CD4-positive, alpha-beta T cell treated with Interleukin-4 for 1 hour (primary cell): ENCODE data around the gene MCTP1.

Experiments
- DNase-seq, 2 donors: peaks; one replicate each; pipeline ENCODE4 v3.0.0-alpha.2; 2020 to 2022

MCTP1 gene

DNA sequence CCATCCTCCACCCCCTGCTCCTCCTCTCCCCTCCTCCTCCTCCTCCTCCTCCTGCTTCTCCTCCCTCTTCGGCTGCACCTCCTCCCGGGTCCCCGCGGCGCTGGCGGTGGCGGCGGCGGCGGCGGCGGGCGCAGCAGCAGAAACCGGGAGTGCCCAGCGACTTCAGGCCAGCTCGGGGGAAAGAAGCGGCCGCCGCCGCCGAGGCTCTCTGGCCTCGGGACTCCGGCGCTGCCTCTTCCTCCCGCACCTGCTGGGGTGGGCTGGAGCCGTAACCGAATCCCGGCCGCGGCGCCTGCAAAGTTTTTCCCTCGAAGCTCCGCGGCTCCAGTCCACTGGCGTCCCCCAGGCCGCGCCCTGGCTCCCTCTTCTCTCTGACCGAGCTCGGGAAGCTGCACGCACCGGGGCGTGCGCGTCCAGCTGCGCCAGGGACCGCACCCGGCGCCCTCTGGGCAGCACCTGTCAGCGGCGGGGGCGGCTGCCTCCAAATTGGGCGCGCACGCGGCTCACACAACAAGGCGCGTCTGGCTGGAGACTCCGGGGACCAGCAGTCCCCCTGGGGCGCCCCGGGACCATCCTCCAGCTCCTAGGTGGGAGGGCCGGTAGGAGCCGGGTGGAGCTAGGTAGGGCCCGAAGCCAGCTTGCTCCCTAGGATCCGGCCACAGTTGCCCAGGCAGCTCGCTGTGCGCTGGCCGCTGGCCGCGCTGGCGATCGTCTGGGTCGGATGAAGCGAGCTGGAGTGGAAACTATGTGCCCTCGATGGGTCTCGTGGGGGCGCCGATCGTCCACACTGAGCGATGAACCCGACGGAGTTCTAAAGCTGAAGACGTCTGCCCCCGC lies at the start of gene MCTP1:
TSS of gene MCTP1 (minus strand) at position 523 of the 837 bp plus-strand sequence.
- no peak for DNase-seq

DNA sequence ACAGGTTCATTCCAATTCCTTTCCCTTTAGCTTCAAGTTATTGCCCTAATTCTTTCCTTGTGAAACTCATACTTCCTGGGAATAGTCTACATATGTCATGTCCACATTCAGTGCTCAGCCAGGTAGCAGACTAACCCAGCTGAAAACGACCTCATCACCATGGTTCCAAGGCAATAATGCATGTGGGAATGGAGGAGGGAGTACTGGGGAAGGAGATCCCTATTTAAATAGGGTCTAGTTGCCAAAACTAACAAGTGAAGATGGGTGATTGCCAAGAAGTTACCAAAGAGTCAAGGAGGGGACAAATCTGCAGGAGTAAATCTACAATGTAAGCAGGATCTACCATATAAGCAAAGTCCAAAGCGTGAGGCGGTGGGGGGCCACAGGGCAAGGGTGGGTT lies 47.3 kb upstream of the MCTP1 start:
- no peak for DNase-seq

- no peak for DNase-seq
Measured at GRCh38 chr5:95331358-95331757, 46.5 kb upstream of the MCTP1 start.

GRCh38 chr5:95327211-95327610 lies 42.3 kb upstream of the MCTP1 start:
- DNase-seq, result no peak

- no peak for DNase-seq
Measured at GRCh38 chr5:95317687-95318086, 32.8 kb upstream of the MCTP1 start.

DNA sequence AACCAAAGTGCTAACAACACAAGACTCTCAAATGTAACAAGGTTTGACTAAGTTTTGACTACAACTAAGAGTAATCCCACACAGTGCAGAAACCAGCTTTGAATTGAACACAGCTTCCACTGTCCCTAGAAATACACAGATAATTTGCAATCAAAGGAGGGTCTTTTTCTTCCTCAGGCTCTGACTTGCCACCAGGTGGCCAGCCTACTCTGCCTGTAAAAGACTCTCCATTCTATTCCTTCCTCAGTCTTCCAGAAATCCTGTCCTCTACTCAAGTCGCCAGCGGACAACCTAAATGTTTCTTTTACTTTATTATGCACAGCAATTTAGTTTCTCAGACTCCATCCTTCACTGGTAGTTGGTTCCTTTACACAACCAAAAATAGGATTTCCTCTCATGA lies 32.2 kb upstream of the MCTP1 start:
- DNase-seq, result no peak

- no peak for DNase-seq
Measured at GRCh38 chr5:95304711-95305110, 19.8 kb upstream of the MCTP1 start.

DNA sequence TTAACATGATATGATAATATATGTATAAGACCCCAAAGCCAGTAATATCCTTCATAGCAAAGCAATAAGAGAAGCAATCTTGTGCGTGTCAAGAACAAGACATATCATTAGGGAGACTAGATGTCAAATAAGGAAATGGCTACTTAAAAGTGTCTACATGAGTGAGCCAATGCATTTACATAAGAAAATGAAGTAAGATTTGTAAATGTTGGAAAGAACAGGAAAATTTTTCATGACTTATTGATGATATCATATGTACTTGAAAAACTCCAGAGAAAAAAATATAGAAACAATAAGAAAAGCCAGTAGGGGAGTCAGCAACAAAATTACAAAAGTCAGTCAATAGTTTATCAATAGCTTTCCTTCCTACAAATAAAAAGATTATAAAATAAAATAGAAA lies 13.8 kb upstream of the MCTP1 start:
- no peak for DNase-seq

- no peak for DNase-seq
Measured at GRCh38 chr5:95296291-95296690, 11.4 kb upstream of the MCTP1 start.

- DNase-seq, result no peak
Measured at GRCh38 chr5:95285409-95285755, 488 bp upstream of the MCTP1 start.

- DNase-seq, result peak in 1 of 2 donors; percentile 4
Measured at GRCh38 chr5:95283761-95284571, 928 bp downstream of the MCTP1 start.

DNA sequence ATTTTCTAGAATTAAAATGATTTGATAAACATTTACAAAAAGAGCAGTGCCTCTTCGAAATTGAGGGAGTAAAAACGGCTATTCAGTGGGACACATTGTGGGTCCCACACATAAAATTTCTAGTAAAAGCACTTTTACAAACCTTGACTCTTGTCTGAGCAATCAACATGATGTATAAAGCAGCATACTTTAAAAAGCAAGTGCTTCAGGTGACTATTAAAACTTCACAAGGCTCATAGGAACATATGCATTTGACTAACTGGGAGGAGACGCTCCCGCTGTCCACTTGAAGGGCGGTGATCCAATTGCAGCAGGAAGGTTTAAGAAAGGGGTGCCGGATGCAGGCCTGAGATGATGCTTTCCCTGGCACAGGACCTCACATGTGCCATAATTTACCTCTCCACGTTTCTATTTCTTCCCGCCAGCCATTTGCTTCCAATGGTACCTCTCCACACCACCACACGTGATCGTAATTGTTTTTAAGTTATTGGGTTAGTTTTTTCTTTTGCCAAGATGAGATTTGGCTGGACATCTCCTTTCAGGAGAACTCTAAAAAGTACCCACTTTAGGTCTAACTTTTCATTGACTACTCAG lies 1.8 kb downstream of the MCTP1 start:
- DNase-seq, result no peak

DNA sequence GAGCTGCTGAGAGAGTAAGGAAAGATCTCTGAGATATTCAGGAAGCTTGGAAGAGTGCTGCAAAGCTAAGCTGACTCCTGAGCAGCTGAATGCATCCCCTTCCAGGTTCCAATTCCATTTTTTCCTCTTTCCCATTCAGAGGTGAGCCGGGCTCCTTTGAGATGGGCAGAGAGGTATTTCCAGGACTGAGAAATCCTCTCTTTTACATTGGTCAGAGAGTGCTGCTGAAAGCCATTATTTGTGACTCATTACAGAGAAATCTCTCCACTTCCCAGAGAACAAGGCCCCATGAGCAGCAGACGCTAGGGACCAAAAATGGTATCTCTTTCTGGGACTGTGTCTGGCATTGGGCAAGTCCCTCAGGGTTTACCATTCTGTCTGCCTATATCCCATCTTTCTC lies 3.7 kb downstream of the MCTP1 start:
- DNase-seq, result no peak

GRCh38 chr5:95280401-95281095 lies 4.3 kb downstream of the MCTP1 start:
- no peak for DNase-seq

GRCh38 chr5:95274011-95274410 lies 10.9 kb downstream of the MCTP1 start:
- no peak for DNase-seq

- DNase-seq, result no peak
Measured at GRCh38 chr5:95272316-95272929, 12.5 kb downstream of the MCTP1 start.

DNA sequence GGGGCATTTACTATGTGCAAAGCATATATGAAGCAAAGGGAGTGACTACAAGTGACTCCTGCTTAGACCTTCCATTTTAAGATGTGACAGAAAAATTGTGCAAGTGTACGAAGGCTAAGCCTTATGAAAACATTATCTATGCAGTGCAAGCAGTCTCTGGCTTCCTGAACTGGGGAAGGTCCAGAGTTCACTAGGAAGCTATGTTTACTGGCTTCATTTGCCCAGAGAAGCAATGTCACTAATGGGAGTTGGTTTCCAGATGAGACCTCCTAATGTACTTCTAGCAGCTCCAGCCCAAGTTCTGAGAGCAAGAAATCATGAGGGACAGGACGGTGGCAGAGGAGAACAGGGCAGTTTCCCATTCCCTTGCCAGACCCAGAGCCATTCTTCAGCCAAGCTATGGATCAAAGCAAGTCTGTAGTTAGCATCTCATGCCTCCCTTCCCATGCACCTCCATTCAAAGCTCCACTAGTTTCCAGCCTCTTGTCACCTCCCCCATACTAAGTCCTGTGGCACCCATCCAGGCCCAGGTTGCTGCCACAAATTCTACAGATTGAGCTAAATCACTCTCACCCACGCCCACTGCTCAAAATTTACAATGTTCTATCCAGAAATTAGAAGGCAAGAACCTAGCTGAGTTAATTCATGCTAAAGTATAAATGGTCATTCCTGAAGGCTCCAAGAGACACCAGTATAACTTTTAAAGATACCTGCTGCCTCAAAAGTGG lies 21.8 kb downstream of the MCTP1 start:
- DNase-seq, result no peak

DNA sequence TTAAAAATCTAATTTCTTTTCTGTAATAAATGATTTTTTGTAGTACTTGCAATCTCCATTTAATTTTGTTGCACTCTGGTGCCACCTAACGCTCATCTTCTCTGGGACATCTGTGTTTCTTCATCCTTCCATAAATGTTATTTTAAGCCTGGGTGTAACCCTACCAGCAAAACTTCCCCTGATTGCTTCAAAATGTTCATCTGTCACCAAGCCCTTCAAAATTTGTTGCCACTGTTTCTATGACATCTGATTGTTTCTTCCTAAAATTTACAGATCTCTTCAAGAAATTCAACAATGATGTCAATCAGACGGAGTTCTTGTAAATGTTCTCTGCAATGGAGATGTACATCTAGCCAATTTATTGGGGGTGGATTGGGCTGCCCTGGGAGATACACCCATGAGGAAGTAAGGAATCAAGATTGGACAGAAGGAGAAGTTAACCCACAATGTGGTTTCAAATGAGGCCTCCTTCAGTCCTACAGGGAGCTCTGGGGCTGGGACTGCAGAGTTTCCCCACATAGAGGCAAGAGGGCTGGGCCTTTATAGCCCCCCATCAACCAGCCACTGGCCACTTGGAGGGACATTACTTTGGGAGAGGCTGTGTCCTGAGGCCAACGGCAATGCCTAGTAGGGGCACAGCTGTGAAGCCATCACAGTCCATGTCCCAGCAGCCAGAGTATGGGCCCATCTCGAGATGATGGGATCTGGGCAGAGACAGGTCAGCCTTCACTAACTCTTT lies 23.3 kb downstream of the MCTP1 start:
- peak; percentile 29 to 56 for DNase-seq

- DNase-seq, result no peak
Measured at GRCh38 chr5:95256991-95257390, 27.9 kb downstream of the MCTP1 start.

DNA sequence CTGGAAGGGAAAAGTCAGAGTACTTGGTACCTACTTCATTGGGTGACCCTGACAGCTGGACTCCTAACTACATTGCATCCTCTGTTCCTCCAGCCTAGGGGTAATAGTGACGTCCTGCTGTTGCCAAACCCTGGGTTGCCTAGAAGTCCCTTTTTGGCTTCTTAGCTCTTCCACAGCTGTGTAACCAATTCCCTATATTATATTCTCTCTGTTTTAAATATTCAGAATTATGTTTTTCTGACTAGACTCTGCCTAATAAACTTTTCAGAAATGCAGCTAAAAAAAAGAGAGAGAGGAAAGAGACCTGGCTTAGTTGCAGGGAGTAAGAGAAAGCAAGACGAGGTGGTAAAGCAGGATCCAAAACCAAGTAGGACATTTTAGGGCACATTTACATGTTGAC lies 28.4 kb downstream of the MCTP1 start:
- DNase-seq, result no peak

- no peak for DNase-seq
Measured at GRCh38 chr5:95252801-95253200, 32.1 kb downstream of the MCTP1 start.
